ENCODE results near the gene DRGX.

DRGX gene

DNA sequence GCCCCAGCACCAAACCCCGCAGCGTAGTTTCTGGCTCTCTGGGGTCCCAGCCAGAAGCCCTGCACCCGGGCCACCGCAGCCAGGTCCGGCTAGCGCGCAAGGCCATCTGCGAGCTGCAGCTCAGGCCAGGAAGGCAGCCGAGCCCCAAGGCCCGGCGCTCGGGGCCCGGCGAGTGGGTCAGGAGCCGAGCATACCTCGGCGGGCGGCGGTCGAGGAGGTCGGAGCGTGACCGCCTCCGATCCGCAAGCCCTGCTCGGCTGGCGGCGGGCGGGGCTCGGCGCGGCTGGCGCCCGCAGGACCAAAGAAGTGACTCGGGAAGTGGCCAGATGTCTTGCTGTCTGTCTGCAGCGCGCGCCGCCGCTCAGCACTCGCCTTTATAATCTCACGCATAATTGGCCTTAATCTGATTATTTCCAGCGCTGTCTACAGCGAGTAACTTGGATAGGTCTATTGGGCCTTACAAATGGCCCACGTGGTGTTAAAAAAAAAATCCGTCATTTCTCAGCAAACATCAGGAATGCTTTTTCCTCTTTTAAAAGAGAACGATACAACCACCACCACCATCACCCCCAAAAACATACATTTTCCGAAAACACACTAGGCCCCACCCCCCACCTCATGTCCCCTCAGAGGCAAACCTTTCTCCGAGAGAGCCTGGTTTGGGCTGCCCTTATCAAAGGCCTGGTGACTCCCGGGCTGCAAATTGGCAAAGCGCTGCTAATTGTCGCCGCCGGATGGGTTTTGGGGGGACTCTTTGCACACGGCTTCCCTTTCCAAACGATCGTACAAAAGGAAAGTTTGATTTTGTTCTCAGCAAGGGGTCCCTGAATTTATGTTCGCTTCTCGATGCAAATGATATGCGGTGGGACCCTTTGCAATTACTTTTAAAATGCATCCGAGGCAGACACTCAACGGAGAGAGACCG is at the start of gene DRGX:
TSS of gene DRGX (minus strand) at position 349 of the 925 bp plus-strand sequence. CDS start 649 bp downstream, outside the sequence.
- DNase-seq, result no peak

DNA sequence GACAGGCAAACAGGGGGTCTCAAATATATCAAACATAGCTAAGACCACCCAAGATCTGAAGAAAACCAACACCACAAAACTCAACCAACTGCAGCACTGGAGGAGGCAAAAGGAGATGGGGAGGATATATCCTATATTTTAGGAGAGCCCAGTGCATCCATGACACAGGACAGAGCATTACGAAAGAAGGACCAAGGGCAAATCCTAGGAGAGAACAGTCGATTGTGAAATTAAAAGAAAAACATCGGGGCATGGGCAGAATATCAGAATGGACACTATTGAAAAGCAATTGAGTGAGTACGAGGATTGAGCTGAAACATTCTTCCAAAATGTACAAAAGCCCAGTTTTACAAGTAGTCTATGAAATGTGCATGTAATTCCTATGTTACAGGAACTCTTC is 48.5 kb upstream of the DRGX start:
- no peak for DNase-seq

- DNase-seq, result no peak
These were observed 47.0 kb upstream of the DRGX start for GRCh38 chr10:49442863-49443262.

DNA sequence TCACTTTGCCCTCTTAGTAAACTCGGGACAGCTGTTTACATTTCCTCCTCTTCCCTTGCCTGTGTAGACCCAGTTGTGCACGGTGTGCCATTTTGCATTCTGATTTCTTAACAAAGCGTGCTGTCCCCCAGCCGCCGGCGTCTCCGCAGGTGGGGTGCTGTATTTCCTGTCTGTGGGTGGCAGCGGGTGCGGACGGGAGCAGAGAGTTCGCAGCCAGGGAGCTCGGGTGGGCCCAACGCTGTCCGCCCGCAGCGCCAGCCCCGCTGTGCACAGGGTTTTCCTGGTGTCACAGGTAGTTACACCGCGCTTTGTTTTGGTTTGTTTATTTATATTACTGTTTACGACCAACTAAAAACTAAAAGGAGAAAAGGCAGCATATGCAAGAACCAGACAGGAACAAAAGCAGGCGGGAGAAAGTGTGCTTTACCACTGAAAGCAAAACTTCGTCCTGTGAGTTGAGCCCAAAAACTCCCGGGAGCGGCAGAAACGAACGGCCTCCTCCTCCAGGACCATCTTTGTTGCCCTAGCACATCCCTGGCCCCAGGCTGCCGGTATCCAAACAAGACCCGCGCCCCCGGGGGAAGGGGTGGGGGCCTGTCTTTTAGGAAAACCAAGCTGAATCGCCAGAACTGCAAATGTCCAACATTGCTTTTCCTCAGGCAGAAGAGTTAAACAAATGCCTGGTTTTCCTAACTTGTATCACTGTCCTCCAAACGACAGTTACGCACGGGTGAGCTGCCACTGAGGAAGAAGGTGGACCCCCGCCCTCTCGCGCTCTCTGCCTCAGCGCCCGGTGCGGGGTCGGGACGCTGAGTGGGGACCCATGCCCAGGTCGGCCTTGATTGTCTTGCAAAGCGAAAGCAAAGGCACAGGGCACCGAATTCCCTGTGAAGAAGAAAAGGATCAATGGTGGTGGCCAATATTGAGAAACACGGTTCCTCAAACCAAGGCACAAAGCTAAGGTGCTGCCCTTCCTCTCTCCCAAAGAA is 45.9 kb upstream of the DRGX start:
- no peak for DNase-seq

GRCh38 chr10:49435225-49435624 is 39.3 kb upstream of the DRGX start:
- no peak for DNase-seq

DNA sequence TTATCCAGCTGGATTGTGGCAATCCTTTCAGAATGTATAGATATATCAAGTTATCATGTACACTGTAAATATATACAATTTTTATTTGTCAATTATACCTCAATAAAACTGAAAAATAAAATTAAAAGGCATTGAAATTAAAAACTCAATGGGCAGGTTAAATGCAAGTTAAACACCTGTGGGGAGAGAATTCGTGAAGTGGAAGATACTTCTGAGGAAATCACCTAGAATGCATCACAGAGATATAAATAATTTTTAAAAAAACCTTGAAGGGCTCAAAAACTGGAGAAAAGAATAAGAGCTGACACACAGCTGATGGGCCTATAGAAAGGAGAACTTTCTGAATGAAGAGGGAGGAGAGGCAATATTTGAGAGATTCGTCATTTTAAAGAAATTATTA is 37.2 kb upstream of the DRGX start:
- no peak for DNase-seq

GRCh38 chr10:49431426-49431825 is 35.5 kb upstream of the DRGX start:
- DNase-seq, result no peak

GRCh38 chr10:49429458-49429857 is 33.6 kb upstream of the DRGX start:
- DNase-seq, result no peak

- no peak for DNase-seq
These were observed 30.8 kb upstream of the DRGX start for GRCh38 chr10:49426490-49427360.

DNA sequence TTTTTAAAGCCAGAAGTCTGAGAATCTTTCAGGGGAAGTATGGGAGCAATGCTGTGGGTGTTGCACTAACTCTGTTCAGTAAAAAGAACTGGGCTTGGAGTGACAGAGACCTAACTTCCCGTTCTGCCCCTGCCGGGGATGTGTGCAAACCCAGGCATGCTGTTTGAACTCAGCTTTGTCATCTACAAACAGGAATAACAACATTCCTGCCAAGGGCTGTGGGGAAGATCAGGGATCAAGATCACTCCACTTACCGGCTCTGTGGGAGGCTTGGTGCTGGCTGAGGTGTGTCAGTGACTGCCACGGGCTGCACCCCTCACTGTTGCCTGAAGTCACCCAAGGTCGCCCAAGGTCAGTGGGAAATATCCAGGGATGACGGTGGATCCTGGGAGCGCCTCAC is 23.1 kb upstream of the DRGX start:
- DNase-seq, result no peak

DNA sequence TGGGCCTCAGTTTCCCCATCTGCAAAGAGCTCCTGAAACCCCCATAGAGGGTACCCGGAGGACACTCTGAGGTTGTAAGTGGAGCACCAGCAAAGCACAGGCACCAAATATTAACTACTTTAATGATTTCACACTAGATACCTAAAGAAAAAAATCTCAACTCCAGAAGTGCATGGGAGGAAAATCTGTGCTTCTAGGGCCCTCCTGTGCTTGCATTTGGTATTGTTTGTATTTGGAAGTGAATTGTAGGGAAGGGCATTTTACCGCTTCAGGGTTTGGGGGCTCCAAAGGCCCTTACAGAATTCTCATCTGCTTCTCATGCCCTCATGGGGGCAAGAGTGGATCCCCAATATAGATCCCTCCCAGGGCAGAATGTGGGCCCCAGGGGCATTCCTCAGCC is 22.4 kb upstream of the DRGX start:
- DNase-seq, result no peak

DNA sequence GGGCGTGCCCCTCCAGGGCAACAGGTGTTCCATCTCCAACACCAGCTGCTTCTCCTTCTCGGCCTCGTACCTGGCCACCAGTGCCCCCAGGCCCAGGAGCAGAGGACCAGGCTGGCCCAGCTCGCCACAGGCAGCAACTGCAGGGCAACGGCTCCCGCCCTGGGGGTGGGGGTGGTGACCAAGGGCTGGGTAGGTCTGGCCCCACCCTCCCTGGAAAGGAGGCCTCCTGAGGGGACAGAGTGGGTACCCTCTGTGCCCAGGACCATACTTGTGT is 22.1 kb upstream of the DRGX start:
- no peak for DNase-seq

- DNase-seq, result no peak
These were observed 21.6 kb upstream of the DRGX start for GRCh38 chr10:49417311-49418052.

GRCh38 chr10:49415846-49416245 is 20.0 kb upstream of the DRGX start:
- no peak for DNase-seq

- DNase-seq, result no peak
These were observed 19.2 kb upstream of the DRGX start for GRCh38 chr10:49415109-49415508.

DNA sequence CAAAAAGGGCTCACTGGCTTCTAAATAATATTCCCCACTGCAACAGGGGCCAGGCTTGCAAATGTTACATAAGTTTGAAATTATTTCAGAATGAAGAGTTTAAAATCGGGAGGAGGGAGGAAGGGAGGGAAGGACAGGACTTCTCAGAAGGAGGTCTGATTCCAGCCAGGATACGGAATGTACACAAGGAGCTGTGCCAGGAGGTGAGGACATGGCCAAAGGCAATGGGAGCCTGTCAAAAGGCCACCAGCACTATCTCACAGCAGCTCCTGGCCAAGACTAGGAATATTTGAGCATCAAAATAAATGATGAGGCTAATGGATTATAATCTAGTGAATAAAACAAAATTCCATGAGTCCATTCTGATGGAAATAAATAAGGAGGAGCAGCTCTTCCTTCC is 18.6 kb upstream of the DRGX start:
- no peak for DNase-seq

DNA sequence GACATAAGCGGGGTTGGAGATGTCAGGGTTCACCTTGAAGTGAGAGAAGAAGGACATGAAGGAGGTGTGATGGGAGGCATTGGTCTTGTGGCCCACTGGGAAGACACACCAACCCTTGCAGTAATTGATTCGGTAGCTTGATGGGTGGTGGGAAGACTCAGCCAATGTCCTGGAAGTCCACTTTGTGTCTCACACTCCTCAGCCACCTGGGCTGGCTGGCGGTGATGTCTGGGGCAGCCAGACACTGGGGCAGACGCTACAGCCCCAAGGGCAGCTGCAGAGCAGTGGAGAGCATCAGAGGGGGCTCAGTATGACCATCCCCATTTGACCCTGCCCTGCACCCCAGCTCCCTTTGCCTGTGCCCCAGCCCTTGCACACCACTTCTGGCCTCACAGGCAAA is 16.7 kb upstream of the DRGX start:
- DNase-seq, result no peak

DNA sequence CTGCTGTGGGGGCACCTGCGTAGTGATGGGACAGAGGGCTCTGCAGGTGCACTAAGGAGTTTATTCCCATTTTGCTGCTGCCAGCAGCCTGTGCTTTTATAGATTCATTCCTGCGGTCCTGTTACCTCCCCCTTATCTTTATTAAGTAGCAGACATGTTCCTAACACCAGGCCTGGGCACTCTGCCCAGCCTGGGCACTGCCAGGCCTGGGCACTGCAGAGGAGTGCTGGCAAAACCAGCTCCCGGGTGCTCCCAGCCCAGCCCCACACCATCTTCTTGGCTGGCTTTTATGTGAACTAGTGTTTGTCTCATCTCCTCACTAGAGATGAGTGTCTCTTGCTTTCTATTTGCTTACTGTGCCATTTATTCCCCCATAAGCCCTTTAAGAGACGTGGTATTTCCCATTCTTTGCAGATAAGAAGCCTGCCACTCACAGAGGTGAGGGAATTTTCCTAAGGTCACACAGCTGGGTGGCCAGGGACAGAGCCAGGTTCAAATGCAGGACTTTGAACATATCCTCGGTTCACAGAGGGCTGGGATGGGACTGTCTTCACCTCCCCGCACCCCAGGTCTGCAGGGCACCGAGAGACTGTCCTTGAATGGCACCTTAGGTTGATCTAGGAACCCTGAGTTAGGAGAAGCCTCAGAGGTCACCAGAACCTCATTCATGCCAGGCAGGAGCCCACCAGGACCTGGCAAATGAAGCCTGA is 14.6 kb upstream of the DRGX start:
- DNase-seq, result no peak

- DNase-seq, result no peak
These were observed 13.9 kb upstream of the DRGX start for GRCh38 chr10:49409755-49410154.

DNA sequence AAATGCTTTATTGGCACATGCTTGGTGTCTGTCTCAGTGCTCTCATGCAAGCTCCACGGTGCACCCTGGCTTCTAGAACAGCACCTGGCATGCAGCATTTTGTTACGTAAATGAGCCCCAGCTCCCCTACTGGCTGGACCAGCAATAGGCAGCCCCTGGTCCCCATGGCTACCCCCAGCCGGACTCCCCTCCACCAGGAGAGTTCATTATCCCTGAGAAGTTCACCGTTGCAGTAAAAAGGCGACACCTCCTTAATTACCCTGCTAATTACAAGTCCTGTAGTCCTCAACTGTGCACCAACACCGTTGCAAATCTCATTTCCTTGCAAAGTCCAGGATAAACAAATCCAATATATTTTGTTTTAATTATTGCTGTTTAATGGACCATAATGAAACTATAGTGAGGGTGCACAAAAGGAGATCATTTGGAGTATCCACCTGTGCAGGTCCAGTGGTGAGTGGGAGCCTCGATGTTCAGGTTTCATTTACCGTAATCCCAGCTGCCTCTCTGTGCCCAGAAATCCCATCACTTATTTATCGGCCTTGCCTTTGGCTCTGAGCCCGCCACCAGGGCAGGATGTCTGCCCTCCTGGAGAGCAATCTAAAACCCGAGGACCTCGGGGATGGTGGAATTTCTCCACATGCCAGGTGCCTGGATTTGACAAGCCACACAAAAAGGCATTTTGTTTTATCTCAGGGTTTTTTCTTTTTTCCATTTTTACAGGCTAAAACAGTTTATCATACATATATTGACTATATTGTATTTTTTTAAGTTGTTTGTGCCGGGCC is 12.8 kb upstream of the DRGX start:
- DNase-seq, result no peak

Measured in stimulated activated CD8-positive, alpha-beta memory T cell treated with anti-CD3 and anti-CD28 coated beads, Interleukin-4, amount 100 ng/mL, for 48 hours (primary cell).